Keratinocyte (primary cell): ENCODE data around the gene APH1B. TPM values are rescaled to one million over a fixed set of nuclear protein-coding genes. Genes with fewer than 3 reads are reported as not detected.

ENCODE experiments used
- DNase-seq: peaks from one replicate; pipeline ENCODE4 v3.0.0-alpha.2; 2011; ENCODE audit warnings: low read depth, missing footprints, low spot score
- FAIRE-seq: peaks from 2 replicates; lab custom pipeline; 2011; peaks lifted over from hg19 to GRCh38; lab: Jason Lieb, UNC
- H2AFZ ChIP-seq: 2 replicates; pipeline ENCODE4 v1.6.0; 2012; ENCODE audit warnings: low read length, control low read depth, inconsistent platforms; ENCODE audit not compliant: control insufficient read depth
- H3K27ac ChIP-seq: 2 replicates; pipeline ENCODE4 v1.5.1; 2011; ENCODE audit warnings: low read length; ENCODE audit not compliant: control insufficient read depth, insufficient read depth
- H3K27me3 ChIP-seq: 3 replicates; pipeline ENCODE4 v1.6.0; 2011; ENCODE audit warnings: low read length; ENCODE audit not compliant: control insufficient read depth, insufficient read depth; ENCODE audit errors: extremely low read depth
- H3K36me3 ChIP-seq, 2 experiments: 2 replicates in 1 of 2; 3 replicates in 1 of 2; pipeline ENCODE4 v1.5.1; 2011; ENCODE audit warnings: low read length in 2 of 2, mild to moderate bottlenecking in 1 of 2; ENCODE audit not compliant: control insufficient read depth in 2 of 2, insufficient read depth in 2 of 2; ENCODE audit errors: extremely low read depth in 1 of 2
- H3K4me1 ChIP-seq: 3 replicates; pipeline ENCODE4 v1.5.1; 2011; ENCODE audit warnings: low read length; ENCODE audit not compliant: control insufficient read depth, insufficient read depth; ENCODE audit errors: extremely low read depth
- H3K4me2 ChIP-seq: 3 replicates; pipeline ENCODE4 v1.6.0; 2011; ENCODE audit warnings: low read depth, low read length; ENCODE audit not compliant: control insufficient read depth, insufficient read depth; ENCODE audit errors: extremely low read depth
- H3K4me3 ChIP-seq, 3 experiments: fragments of 200-600 bp in 1 of 3; sonication (generic) in 1 of 3; 2 replicates in 2 of 3; 3 replicates in 1 of 3; pipeline ENCODE4 v1.5.1; 2011 to 2016; ENCODE audit warnings: low read length in 3 of 3, mild to moderate bottlenecking in 3 of 3, control low read depth in 2 of 3, inconsistent platforms in 1 of 3, low read depth in 1 of 3, mixed read lengths in 1 of 3, mixed run types in 1 of 3, moderate library complexity in 1 of 3; ENCODE audit not compliant: control insufficient read depth in 2 of 3, insufficient read depth in 2 of 3; ENCODE audit errors: extremely low read depth in 1 of 3
- H3K79me2 ChIP-seq: 2 replicates; pipeline ENCODE4 v1.6.0; 2012; ENCODE audit warnings: low read length; ENCODE audit not compliant: control insufficient read depth, insufficient read depth
- H3K9ac ChIP-seq: 3 replicates; pipeline ENCODE4 v1.6.0; 2011; ENCODE audit warnings: low read length; ENCODE audit not compliant: control insufficient read depth, insufficient read depth; ENCODE audit errors: extremely low read depth
- H3K9me1 ChIP-seq: 3 replicates; pipeline ENCODE4 v1.6.0; 2011; ENCODE audit warnings: low read length; ENCODE audit not compliant: control insufficient read depth, insufficient read depth; ENCODE audit errors: extremely low read depth
- H3K9me3 ChIP-seq: 2 replicates; pipeline ENCODE4 v1.5.1; 2012; ENCODE audit warnings: low read depth, low read length; ENCODE audit not compliant: control insufficient read depth
- H4K20me1 ChIP-seq: 3 replicates; pipeline ENCODE4 v1.6.0; 2011; ENCODE audit warnings: low read length; ENCODE audit not compliant: control insufficient read depth, insufficient read depth; ENCODE audit errors: extremely low read depth
- EZH2 ChIP-seq: IDR thresholded peaks from one replicate; pipeline ENCODE4 v1.6.1; 2012; ENCODE audit warnings: inconsistent platforms, mild to moderate bottlenecking, low read length, moderate library complexity
- dilution Hi-C: fragments of 300-500 bp; cut with MboI; formaldehyde crosslinking; loops from one replicate; pipeline ENCODE4 v1.7.0; 2020; ENCODE audit warnings: low sequenced_read_pairs; ENCODE audit not compliant: extremely low pct_ligation_motif_present
- polyA plus RNA-seq, 5 experiments: library from polyadenylated mRNA; depleted of rRNA in 3 of 5; stranded (reverse) in 3 of 5; stranded (forward) in 1 of 5; unstranded in 1 of 5; fragments of >200 nt; gene quantifications; 1 replicate in 1 of 5; 2 replicates in 3 of 5; 3 replicates in 1 of 5; pipeline versions ENCODE4 v1.2.1 to v1.2.3, GENCODE V29; 2011 to 2012; ENCODE audit warnings: missing spikeins in 2 of 5, low read depth in 1 of 5, low replicate concordance in 1 of 5
- TF ChIP-seq, protein P1 (sequence below), 3 experiments: IDR thresholded peaks in 1 of 3; conservative IDR thresholded peaks in 1 of 3; optimal IDR thresholded peaks in 1 of 3; 2 replicates in 2 of 3; 3 replicates in 1 of 3; pipeline versions ENCODE3 to v1.5.1; 2011; ENCODE audit warnings: low read length in 3 of 3, mild to moderate bottlenecking in 3 of 3, moderate library complexity in 2 of 3, control low read depth in 1 of 3, inconsistent platforms in 1 of 3; ENCODE audit not compliant: insufficient read depth in 2 of 3; ENCODE audit errors: extremely low read depth in 1 of 3

APH1B gene
- polyA plus RNA-seq, 1 donor (not counting 4 experiments of a cell fraction or from before 2014, with no cell fraction given) = 7.0 TPM

DNA sequence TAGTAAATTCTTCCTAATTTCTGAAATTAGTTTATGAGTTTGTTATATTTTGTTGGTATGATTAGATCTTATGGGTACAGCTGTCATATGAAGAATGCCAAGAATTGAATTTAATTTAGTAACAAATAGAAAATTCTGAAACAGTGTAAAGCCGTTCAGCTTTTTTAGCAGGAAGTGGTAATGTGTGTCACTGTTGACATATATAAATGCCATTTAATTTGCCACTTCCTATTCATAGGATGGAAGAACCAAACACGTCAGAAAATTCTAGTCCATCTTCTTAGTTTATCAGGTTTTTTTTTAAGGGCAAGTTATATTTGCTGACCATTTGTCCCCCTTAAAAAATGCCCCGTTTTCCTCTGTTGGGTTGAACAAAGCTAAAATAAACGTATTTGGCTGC, 45.0 kb upstream of the APH1B start:
- no peak for DNase-seq
- Histone ChIP-seq H3K9me1 (no peaks in the 10 kb centered on the region), H2AFZ (no peak overlapping the region), H3K36me3 (no peaks in the 10 kb centered on the region), H3K27ac (no peak overlapping the region), H3K79me2 (peaks cover 2% of the 10 kb centered on the region), H3K9me3 (no peaks in the 10 kb centered on the region), H3K9ac (no peak overlapping the region), H4K20me1 (no peaks in the 10 kb centered on the region), H3K4me3 (no peak overlapping the region), H3K27me3 (no peaks in the 10 kb centered on the region), H3K4me1 (peaks cover 31% of the 10 kb centered on the region), H3K4me2 (no peak overlapping the region)
- dilution Hi-C loops = no loop called here
- TF ChIP-seq, protein P1, sequence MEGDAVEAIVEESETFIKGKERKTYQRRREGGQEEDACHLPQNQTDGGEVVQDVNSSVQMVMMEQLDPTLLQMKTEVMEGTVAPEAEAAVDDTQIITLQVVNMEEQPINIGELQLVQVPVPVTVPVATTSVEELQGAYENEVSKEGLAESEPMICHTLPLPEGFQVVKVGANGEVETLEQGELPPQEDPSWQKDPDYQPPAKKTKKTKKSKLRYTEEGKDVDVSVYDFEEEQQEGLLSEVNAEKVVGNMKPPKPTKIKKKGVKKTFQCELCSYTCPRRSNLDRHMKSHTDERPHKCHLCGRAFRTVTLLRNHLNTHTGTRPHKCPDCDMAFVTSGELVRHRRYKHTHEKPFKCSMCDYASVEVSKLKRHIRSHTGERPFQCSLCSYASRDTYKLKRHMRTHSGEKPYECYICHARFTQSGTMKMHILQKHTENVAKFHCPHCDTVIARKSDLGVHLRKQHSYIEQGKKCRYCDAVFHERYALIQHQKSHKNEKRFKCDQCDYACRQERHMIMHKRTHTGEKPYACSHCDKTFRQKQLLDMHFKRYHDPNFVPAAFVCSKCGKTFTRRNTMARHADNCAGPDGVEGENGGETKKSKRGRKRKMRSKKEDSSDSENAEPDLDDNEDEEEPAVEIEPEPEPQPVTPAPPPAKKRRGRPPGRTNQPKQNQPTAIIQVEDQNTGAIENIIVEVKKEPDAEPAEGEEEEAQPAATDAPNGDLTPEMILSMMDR (optimal IDR thresholded peaks at IDR 0.05 in 1 of 3, IDR thresholded peaks at IDR 0.05 in 1 of 3, conservative IDR thresholded peaks at IDR 0.05 in 1 of 3; ENCODE audit: extremely low read depth in 1 of 3, insufficient read depth in 2 of 3, low read length in 3 of 3) = no peak
- no peak for TF ChIP-seq EZH2
- FAIRE-seq = no peak

DNA sequence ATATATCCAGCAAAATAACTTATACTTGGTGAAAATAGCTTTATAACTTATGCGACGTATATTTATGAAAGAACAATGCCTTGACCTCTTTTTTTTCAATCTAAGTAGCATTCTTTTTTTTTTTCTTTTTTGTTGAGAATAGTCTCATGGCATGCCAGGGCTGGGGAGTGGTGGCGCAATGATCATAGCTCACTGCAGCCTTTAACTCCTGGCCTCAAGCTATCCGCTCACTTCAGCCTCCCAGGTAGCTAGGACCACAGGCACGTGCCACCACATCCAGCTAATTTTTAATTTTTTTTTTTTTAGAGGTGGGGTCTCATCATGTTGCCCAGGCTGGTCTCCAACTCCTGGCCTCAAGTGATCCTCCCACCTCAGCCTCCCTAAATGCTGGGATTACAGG, 44.5 kb upstream of the APH1B start:
- no peak overlapping the region for H2AFZ ChIP-seq
- H4K20me1 ChIP-seq = no peaks in the 10 kb centered on the region
- H3K4me2 ChIP-seq = no peak overlapping the region
- H3K27ac ChIP-seq = no peak overlapping the region
- peaks cover 2% of the 10 kb centered on the region for H3K79me2 ChIP-seq
- H3K4me3 ChIP-seq = no peak overlapping the region
- no peak for TF ChIP-seq EZH2
- TF ChIP-seq, protein P1 (optimal IDR thresholded peaks at IDR 0.05 in 1 of 3, IDR thresholded peaks at IDR 0.05 in 1 of 3, conservative IDR thresholded peaks at IDR 0.05 in 1 of 3; ENCODE audit: extremely low read depth in 1 of 3, insufficient read depth in 2 of 3, low read length in 3 of 3) = no peak
- no peaks in the 10 kb centered on the region for H3K9me1 ChIP-seq
- no peaks in the 10 kb centered on the region for H3K9me3 ChIP-seq
- H3K36me3 ChIP-seq = no peaks in the 10 kb centered on the region
- peaks cover 31% of the 10 kb centered on the region for H3K4me1 ChIP-seq
- no peaks in the 10 kb centered on the region for H3K27me3 ChIP-seq
- DNase-seq (no peak), FAIRE-seq (no peak)
- dilution Hi-C loops = no loop called here
- no peak overlapping the region for H3K9ac ChIP-seq
